CD1c-positive myeloid dendritic cell (primary cell): ENCODE measurements around the gene CADM3.

Source experiments
- DNase-seq: peaks from one replicate; pipeline ENCODE4 v3.0.0-alpha.2; 2016; ENCODE audit errors: extremely low spot score

The CADM3 gene

DNA sequence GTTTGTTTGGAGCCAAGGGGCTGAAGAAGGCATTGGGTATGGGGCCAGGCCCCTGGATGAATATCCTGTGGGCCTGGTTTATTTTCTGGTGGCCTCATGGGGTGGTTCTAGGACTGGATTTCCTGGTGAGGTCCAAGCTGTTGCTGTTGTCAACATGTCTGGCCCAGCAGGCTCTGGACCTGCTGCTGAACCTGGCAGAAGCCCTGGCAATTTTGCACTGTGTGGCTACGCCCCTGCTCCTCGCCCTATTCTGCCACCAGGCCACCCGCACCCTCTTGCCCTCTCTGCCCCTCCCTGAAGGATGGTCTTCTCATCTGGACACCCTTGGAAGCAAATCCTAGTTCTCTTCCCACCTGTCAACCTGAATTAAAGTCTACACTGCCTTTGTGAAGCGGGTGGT lies 34.7 kb downstream of the CADM3 start:
- no peak for DNase-seq

DNA sequence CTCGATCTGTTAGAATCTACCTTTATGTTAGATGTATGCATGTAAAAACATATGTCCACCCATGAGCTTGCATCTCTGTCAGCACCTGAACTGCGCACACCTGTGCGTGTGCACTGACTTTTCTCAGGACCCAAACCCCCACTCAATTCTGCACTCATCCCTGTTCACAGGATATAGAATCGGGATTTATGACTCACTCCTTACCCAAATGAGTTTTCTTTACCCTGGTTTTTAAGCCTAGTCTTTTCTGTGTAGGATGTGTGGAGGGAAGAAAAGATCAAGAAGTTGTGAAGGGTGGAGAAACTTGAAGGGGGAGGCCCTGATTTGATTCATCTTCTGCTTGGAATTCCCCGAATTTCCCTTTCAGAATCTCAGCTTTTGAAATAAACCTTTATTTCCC lies 35.7 kb downstream of the CADM3 start:
- DNase-seq: no peak

DNA sequence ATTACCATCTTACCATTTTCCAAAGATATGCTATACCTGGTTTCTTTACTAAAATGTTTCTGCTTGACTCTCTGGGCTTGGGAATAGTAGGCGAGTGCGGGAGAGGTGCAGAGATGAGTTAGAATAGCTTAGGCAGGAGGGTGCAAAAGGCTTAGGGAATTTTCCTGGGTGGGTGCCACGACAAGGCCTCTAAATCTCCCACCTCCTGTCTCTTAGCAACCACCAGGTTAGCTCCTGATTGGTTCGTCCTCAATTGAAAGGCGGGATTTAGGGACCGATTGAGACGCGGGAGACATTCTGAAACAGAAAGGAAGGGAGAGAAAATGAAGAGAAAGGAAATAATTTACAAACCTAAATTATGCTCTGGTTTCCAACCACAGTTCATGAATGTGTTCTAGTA lies 36.4 kb downstream of the CADM3 start:
- DNase-seq: no peak

DNA sequence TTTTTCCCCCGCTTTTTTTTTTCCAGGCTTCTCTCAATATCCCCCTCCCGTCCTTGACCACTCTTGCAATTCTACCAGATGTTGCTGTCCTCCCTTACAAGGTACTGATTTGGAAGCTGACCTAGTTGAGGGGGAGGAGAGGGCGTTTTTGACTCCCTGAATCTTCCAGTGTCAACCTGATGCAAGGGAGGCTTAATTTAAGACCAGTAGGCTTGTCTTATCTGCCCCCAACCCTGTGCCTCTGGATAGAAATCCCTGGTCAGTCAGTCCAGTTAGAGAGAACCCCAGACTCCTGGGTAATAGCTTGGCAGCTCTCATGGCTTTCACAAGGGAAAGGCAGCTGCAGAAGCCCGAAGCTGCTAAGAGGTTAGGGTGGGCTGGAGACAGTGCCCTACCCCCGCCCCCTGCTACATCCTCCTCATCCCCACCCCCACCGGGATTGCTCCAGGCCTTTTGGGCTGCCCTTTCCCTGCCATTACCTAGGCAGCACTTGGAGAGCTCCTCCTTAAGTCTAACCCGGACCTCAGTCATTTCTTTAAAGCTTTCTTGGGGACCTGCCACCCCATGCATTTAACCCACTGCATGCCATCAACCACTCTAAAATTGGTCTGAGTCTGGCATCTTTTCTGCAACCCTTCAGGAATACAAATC lies 36.9 kb downstream of the CADM3 start:
- DNase-seq: no peak

DNA sequence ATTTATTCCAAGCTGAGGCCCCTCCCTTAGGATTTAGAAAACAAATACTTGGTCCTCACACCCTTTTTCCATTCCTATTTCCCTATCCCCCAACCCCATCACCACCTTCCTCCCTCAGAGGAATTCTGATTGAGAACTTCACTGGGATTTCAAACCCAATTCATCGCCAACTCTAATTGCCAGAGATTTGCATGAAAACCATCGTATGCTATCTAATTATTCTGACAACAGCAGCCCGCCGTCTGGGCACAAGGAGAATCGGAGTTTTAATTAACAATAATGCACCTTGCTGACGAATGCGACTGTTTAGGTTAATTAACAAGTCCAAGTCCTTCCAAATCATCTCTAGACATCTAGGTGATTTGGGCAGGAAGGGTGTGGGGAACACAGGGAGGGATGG lies 37.6 kb downstream of the CADM3 start:
- no peak for DNase-seq

DNA sequence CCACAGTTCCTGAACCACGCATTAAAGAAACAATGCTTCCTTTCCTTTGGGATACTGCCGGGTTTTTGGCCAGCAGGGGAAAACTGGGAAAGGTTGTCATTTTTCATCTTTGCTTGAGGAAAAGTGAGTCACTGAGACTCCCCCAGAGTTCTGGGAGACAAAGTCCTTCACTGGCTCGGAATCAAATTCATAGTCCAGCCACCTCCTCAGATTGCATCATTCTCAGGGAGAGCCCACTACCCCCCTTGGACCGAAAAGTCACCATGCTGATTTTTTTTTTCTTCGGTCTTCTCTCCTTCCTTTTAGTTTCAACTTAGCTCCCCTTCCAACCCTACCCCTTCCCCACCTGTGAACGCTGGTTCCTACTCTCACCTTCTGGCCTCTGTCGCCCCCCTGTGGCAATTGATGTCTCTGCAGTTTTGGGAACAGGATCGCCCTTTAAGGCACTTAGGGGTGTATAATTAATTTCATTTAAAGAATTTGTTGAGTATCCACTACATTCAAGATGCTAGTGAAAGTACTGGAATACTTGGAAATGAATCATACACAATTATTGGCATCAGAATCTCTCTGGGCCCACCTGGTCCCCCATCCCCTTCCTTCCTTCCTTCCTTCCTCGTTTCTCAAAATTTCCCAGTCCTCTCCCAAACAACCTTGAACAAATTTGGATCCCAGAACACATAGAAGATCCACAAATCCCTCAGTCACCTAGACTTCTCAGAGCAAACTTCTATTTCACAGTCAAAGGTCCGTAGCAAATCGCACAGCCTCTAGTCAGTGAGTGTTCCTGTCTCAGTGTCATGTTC lies 40.1 kb downstream of the CADM3 start:
- DNase-seq: peak; percentile 57

DNA sequence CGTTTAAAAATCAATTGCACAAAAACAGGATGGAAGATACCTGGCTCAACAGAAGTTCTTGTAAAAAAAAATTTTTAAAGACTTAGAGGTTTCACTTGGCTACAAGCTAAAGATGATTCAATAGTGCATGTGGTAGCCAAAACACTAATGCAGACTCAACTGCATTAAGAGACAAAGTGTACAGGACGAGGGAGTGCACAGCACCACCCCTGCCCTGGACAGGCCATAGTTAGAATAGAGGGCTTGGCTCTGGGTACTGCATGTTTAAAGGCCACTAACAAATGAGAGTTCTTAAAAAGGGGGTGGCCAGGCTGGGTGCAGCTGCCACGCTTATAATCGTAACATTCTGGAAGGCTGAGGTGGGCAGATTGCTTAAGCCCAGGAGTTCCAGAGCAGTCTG lies 41.2 kb downstream of the CADM3 start:
- DNase-seq: no peak

DNA sequence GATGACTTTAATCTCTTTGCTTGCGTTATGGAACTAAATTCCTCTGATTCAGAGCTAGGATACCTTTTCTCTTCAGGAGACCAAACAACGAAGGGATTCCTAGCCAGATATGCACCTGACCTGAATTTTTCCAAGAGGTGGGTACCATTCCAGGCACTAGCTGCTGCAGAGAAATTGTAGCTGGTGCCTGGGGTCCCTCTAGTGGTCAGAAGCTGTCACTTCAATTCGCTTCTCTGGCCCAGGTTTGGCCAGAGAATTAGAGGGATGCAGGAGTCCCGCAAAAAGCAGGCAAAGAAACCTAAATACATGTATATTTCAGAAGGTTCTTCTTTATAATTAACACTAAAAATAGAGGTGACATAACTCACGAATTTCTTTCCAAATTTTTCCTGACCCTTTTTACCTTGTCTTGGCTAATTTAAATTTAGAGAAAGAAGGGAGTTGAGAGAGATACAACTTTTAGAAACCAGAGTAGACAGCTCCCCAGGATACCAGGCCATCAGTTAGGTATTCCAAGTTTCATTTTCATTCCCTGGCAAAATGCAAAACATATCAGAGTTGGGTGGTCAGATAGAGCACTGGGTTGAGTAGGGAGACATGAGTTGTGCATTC lies 42.8 kb downstream of the CADM3 start:
- DNase-seq: peak; percentile 59

DNA sequence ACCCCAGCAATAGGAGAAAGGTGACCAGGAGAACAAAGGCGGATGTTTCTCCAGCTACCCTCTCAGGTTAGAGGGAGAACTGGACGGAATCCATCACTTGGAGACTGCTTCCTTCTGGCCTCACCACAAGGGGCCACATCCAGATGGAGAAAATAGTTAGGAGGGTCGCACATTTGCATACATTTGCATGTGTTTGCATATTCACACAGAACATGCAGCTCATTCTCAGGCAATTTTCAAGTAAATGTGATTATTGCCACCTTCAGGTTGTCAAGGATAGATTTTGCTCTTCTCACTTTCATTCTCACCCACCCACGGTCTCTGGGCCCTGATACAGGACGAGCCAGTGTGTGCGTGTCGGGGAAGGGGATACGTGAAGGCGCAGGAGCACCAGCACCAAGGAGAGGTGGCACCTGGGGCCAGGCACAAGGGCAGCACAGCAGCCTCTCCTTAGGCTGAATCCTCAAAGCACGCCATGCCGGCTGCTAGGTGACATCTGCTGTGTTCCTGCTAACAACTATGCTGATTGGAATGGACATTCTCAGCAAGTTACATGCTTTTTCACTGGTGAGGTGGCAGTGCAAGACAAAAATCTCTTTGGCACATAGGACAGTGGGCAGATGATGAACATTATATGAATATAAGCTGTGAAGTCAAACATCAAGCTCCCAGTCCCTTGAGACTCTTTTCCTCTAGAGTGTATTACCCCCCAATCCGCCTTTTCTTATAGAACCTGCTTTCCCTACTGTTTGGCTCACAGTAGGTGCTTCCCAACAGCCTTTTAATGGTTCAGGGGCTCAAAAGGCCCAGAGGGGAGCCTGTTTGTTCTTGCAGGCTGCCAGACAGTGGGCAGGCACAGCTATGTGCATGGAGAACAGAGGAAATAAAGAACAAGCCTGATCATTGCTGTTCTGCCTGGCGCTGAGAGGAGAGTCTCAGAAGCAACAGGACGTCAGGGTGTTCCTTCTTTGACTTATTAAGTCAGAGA lies 47.5 kb downstream of the CADM3 start:
- DNase-seq: no peak

DNA sequence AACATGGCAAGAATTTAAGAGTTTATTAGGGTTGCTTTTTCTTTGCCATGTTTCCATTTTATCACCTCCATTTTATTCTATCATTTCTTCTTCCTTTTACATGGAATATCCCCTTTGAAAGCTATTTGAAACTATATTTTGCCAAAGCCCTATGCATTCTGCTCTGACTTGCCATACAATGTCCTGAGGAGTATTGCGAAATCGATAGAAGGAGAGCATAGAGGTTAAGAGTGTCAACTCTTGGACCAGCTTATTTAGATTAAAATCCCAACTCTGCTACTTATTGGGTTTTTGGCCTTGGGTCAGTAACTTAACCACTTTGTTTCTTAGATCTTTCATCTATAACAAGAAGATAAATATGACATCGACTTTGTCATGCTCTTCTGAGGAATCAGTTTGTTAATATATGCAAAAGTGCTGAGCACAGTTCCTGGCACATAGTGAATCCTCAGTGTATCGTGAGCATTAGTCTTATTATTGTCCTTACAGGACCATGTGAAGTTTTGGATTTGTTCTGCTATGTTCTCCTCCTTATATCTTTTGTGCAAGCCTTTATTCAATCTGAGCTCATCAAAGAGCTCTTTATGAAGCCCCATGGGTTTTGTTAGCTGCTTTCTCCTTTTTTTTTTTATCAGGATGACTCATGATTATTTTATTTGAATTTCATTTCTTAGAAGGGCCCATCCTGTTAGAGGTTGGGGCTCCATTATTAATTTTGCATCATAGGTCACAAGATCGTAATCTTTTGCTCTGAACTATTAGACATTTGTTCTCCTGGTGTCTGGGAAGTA lies 50.9 kb downstream of the CADM3 start:
- DNase-seq: no peak

DNA sequence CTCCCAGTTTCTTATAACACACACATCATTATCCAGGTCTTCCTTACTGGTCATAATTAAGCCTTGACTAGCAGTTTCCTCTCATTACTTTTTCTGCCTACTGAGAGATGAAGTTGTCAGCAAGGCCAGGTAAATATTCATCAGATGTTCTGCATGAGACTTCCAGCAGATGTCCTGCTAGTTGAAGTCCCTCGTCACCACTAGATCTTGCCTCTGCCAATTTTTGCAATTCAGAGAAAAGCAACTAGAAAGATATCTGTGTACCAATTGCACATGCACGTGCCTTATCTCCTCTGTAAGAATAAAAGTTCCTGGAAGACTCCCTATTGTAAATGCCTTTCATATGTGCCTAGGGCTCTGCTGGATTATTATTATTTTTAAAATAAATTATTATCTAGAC lies 51.6 kb downstream of the CADM3 start:
- no peak for DNase-seq

DNA sequence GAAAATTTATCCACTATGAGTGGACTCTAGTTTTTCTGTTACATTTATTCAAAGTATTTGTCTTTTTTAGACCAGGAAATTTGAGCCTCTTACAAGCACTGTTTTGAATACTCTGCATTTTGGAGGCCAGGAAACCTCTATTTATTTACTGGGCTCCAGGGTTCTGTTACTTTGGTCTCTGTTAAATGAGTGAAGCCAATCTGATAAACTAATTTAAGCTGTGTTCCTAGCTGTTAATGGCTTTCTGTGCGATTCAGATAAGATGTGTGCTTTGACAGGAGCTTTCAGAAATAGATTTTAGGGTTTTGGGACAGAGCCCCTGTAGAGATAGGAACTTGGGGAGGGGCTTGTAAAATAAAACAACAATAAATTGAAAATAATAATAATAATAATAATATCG lies 57.1 kb downstream of the CADM3 start:
- DNase-seq: no peak

DNA sequence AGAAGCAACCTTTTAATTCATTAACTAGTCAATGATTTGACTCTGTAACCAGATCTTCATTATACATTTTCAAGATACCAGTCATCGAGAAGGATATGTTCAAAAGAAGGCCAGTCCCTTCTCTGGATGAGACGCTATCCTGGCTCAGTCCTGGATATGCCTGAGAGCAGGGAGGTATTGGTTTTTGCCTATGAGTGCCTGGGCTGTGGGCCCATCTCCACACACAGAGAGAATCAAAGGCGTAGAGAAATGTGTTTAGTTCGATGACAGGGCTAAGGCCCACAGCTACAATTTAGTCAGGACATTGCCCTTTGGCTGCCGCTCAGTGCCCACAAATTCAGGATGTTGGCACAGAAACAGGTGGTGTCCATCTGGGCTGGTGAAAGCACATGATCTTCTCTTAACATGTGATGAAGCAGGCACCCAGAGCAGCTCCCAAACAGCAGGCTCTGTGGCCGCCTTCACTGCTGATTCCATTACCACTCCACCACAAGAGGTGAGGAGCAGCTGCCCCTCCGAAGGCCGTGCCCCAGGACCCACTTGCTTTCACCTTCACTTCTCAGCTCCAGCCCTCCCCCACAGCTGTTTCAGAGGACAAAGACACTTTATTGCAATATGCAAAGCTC lies 58.0 kb downstream of the CADM3 start:
- no peak for DNase-seq

DNA sequence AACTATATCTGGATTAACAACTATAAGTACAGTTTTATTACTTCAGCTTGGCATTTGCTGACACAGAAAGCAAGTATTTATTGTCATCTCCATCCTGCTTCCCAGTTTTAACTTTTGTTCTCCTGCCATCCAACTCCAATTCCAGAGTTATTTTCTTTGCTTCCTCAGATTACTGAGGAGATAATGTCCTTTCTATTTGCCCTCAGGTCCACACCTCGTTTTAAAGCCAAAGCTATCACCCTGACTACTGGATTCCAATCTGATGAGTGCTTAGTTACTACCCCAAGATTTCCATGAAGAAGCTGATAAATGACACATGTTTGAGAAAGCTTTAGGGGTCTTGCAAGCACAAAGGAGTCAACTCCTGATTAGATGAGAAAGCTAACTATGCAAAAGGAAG lies 58.5 kb downstream of the CADM3 start:
- DNase-seq: no peak

DNA sequence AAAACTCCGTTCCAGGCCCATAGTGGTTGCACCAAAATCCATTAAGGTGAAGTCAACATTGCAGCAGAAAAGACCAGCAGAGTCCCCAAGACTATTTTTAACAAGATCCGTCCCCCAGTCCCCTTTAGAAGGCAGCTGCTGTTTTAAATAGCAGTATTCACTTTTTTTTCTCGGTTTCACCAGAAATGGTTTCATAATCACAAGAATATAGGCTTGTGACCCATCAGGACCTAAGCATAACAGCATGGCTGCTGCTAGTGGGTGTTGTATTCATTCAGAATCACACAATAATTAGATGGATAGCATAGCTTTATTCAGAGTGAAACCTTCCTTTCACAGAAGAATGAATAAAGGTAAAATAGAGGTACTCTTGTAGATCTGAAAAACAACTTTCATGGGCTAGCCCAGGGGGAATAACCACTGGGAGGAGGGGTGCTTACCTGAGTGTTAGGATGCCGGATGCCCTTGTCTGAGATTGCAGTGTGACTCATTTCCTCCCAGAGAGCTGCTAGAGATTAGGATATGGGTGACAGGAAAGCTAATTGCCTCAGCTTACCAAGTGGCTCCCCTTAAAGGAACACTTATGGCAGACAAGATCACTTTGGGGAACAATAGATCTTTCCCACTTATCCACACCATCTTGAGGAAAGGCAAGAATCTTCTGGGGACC lies 68.3 kb downstream of the CADM3 start:
- no peak for DNase-seq

DNA sequence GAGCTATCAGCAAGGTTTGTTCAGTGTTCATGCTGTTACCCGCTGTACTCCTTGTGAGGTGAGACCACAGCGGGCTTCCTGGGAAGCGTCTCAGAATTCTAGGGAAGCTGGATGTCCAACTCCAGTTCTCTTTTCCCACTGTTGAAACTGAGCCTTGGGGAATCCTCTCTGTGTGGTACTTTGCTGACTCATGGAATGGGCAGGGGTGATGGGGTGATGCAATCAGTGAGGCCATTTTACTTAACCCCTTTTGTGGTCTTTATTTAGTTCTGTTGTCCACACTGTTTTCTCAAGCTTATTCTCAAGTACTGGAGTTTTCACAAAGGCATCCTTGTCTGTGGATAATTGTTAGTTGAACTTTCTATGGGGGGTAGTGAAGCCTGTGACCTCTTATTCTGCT lies 75.9 kb downstream of the CADM3 start:
- no peak for DNase-seq

DNA sequence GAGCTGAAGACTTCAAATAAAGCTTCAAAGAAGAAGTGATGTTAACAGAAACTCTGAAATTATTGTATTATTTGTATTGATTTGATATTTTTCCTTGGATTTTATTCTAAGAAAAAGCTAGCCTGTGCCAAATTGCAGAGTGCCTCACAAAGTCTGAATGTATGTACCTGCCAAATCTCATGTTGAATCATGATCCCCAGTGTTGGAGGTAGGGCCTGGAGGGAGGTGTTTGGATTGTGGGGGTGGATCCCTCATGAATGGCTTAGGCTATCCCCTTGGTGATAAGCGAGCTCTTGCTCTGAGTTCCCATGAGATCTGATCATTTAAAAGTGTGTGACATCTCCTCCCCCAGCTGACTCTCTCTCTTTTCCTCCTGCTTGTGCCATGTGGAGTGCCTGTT lies 76.9 kb downstream of the CADM3 start:
- no peak for DNase-seq

DNA sequence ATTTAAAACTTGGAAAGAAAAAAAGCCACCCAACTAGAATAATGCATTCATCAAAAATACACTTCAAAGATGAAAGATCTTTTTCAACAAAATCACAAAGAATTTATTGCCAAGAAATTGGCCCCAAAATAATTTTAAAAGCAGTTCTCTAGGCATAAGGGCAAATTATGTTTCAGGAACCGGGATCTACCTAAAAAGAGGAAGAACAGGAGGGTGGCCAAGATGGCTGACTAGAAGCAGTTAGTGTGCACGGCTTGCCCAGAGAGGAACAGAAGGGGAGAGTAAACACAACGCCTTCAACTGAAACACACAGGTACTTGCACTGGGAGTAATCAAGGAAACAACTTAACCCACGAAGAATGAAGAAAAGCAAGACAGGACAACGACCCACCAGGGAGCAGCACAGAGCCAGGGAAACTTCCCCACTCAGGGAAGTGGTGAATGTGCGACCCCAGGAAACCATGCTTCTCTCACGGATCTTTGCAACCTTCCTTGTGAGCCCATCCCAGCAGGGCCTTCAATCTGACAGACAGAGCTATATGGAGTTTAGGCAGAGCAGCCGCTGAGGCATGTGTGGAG lies 79.3 kb downstream of the CADM3 start:
- peak; percentile 49 for DNase-seq
